ENCODE measurements around the gene CHAC2. TPM values are rescaled to one million over a fixed set of nuclear protein-coding genes. Genes with fewer than 3 reads are reported as not detected.

Gene CHAC2
- total RNA-seq, 1 experiment from 2014 or later: 9.6 TPM

DNA sequence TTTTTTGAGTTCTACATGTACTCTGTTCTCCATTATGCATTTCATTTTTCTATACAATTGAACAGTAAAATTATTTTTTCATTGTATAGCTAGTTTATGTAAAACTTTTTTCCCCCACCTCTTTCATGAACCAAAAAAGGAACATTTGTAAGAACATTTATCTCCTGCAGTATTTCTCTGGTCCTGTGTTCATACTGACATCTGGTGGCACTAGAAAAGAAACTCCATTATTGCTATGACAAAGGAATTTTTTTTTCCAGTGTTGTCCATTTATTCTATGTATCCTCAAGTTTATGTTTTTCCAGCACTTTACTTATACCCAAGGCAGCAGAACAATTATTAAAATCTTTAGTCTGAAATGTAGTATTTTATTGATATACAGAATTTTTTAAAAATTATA, 27.4 kb upstream of the CHAC2 start (continued):
- TF ChIP-seq ZNF532 (CRISPR knock-in tag; IDR thresholded peaks at IDR 0.05; ENCODE audit: borderline replicate concordance) (no peak), IRF2 (CRISPR knock-in tag; IDR thresholded peaks at IDR 0.05; ENCODE audit: borderline replicate concordance, low read depth) (no peak), NR1H2 (CRISPR knock-in tag; IDR thresholded peaks at IDR 0.05) (no peak), ZNF425 (CRISPR knock-in tag; conservative IDR thresholded peaks at IDR 0.05) (no peak)

- Mint-ChIP-seq H3K27me3 (ENCODE audit: low read depth) (no peaks in the 10 kb centered on the region), H3K27ac (no peak overlapping the region), H3K9me3 (no peaks in the 10 kb centered on the region), H3K4me3 (no peak overlapping the region), H3K4me1 (no peaks in the 10 kb centered on the region), H3K36me3 (peaks cover 17% of the 10 kb centered on the region; the same call in 1 of the 2 replicates)
- ATAC-seq: no peak
- ChIA-PET POLR2A (no interaction called here), CTCF (interaction anchor here (1.2 kb wide), 1 partner anchor 24 kb away, joined by 5 read pairs; the partner anchor contains the start of gene CHAC2)
- no peak for DNase-seq (ENCODE audit: low spot score)
- TF ChIP-seq HMGXB4 (CRISPR knock-in tag; IDR thresholded peaks at IDR 0.05): no peak
- TF ChIP-seq NR3C1 (CRISPR knock-in tag; conservative IDR thresholded peaks at IDR 0.05; ENCODE audit: low read depth): no peak
- no peak for TF ChIP-seq TEAD4 (CRISPR knock-in tag; IDR thresholded peaks at IDR 0.05)
- no peak for TF ChIP-seq ZNF138 (CRISPR knock-in tag; conservative IDR thresholded peaks at IDR 0.05)
- no peak for TF ChIP-seq ZBTB21 (CRISPR knock-in tag; IDR thresholded peaks at IDR 0.05; ENCODE audit: borderline replicate concordance)
- no peak for TF ChIP-seq MYBL2 (CRISPR knock-in tag; IDR thresholded peaks at IDR 0.05)
- TF ChIP-seq ZNF532 (CRISPR knock-in tag; IDR thresholded peaks at IDR 0.05; ENCODE audit: borderline replicate concordance): no peak
- TF ChIP-seq JUN (CRISPR knock-in tag; IDR thresholded peaks at IDR 0.05): no peak
- TF ChIP-seq, protein P1, sequence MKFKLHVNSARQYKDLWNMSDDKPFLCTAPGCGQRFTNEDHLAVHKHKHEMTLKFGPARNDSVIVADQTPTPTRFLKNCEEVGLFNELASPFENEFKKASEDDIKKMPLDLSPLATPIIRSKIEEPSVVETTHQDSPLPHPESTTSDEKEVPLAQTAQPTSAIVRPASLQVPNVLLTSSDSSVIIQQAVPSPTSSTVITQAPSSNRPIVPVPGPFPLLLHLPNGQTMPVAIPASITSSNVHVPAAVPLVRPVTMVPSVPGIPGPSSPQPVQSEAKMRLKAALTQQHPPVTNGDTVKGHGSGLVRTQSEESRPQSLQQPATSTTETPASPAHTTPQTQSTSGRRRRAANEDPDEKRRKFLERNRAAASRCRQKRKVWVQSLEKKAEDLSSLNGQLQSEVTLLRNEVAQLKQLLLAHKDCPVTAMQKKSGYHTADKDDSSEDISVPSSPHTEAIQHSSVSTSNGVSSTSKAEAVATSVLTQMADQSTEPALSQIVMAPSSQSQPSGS (CRISPR knock-in tag; IDR thresholded peaks at IDR 0.05; ENCODE audit: borderline replicate concordance, low read depth): no peak
- TF ChIP-seq SOX15 (CRISPR knock-in tag; IDR thresholded peaks at IDR 0.05): no peak
- TF ChIP-seq JAZF1 (CRISPR knock-in tag; IDR thresholded peaks at IDR 0.05): no peak
- no peak for TF ChIP-seq ZNF416 (CRISPR knock-in tag; IDR thresholded peaks at IDR 0.05)
- TF ChIP-seq, protein P2, sequence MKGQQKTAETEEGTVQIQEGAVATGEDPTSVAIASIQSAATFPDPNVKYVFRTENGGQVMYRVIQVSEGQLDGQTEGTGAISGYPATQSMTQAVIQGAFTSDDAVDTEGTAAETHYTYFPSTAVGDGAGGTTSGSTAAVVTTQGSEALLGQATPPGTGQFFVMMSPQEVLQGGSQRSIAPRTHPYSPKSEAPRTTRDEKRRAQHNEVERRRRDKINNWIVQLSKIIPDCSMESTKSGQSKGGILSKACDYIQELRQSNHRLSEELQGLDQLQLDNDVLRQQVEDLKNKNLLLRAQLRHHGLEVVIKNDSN (CRISPR knock-in tag; IDR thresholded peaks at IDR 0.05): no peak
- no peak for TF ChIP-seq ZNF317 (CRISPR knock-in tag; IDR thresholded peaks at IDR 0.05; ENCODE audit: borderline replicate concordance, low read depth)
- no peak for TF ChIP-seq FOXJ3 (CRISPR knock-in tag; IDR thresholded peaks at IDR 0.05; ENCODE audit: borderline replicate concordance)
- TF ChIP-seq E2F4 (CRISPR knock-in tag; IDR thresholded peaks at IDR 0.05; ENCODE audit: borderline replicate concordance, low read depth): no peak
Observed at GRCh38 chr2:53744395-53745065, 23.1 kb upstream of the CHAC2 start.
